Upper lobe of right lung (tissue), 1 donor: ENCODE measurements around the gene DNM1. TPM values are rescaled to one million over a fixed set of nuclear protein-coding genes. Genes with fewer than 3 reads are reported as not detected.
A peak's percentile ranks its signal among the peaks of the same experiment; 100 is the strongest.

Experiments
- ATAC-seq: fragments of 200-7000 bp; cut with Tn5 transposase; one replicate; pipeline ENCODE4 v1.9.1; 2020; ENCODE audit warnings: mild to moderate bottlenecking, moderate library complexity
- DNase-seq: peaks from one replicate; pipeline ENCODE4 v3.0.0-alpha.2; 2020
- H3K27ac ChIP-seq: fragments of 200-600 bp; one replicate; pipeline ENCODE4 v1.8.0; 2022
- H3K27me3 ChIP-seq: fragments of 200-600 bp; one replicate; pipeline ENCODE4 v1.8.0; 2022; ENCODE audit warnings: mild to moderate bottlenecking
- H3K36me3 ChIP-seq: fragments of 200-600 bp; one replicate; pipeline ENCODE4 v1.8.0; 2022
- H3K4me1 ChIP-seq: fragments of 200-600 bp; one replicate; pipeline ENCODE4 v1.8.0; 2022
- H3K4me3 ChIP-seq: fragments of 200-600 bp; one replicate; pipeline ENCODE4 v1.8.0; 2022; ENCODE audit warnings: mild to moderate bottlenecking
- H3K9me3 ChIP-seq: fragments of 200-600 bp; one replicate; pipeline ENCODE4 v1.8.0; 2022
- CTCF ChIP-seq: fragments of 200-600 bp; IDR thresholded peaks from one replicate; pipeline ENCODE4 v1.8.0; 2022; ENCODE audit warnings: antibody characterized with exemption
- intact Hi-C: fragments of 100-400 bp; cut with DNase I; formaldehyde crosslinking; loops from one replicate; pipeline ENCODE4 v1.11.0; 2022
- total RNA-seq: library from RNA; stranded (reverse); fragmentation: NEBNext Ultra II Directional; extraction: Animal tissue kit (Norgen Biotek cat#: 25700); gene quantifications from one replicate; pipeline ENCODE4 v1.2.1, GENCODE V29; 2021
- donor health status: DM: no; HTN: yes; CAD: no; lungs with severe emphysema.

DNM1 gene
- total RNA-seq, 1 donor from 2014 or later: 5.2 TPM

GRCh38 chr9:128201441-128202369, 1.5 kb upstream of the DNM1 start:
- no peak for ATAC-seq
- DNase-seq: no peak
- no peak overlapping the region for H3K4me3 ChIP-seq
- peaks cover 25% of the 10 kb centered on the region for H3K27me3 ChIP-seq
- H3K36me3 ChIP-seq: no peaks in the 10 kb centered on the region
- intact Hi-C loops: no loop called here
- peaks cover 10% of the 10 kb centered on the region for H3K4me1 ChIP-seq
- no peaks in the 10 kb centered on the region for H3K9me3 ChIP-seq
- TF ChIP-seq CTCF: no peak
- no peak overlapping the region for H3K27ac ChIP-seq

- intact Hi-C loops: no loop called here
These were observed 543 bp upstream of the DNM1 start for GRCh38 chr9:128202648-128203023.

GRCh38 chr9:128203707-128204551, 750 bp downstream of the DNM1 start:
- intact Hi-C loops: no loop called here
- DNase-seq (no peak), ATAC-seq (peak; percentile 20)
- H3K4me1 ChIP-seq: peaks cover 10% of the 10 kb centered on the region
- H3K4me3 ChIP-seq: peak overlapping the region; percentile 58
- no peaks in the 10 kb centered on the region for H3K9me3 ChIP-seq
- H3K27me3 ChIP-seq: peaks cover 25% of the 10 kb centered on the region
- H3K36me3 ChIP-seq: no peaks in the 10 kb centered on the region
- H3K27ac ChIP-seq: no peak overlapping the region
- no peak for TF ChIP-seq CTCF

More at GRCh38 chr9:128202648-128203023, 543 bp upstream of the DNM1 start:
- peak overlapping the region; percentile 58 for H3K4me3 ChIP-seq
- no peaks in the 10 kb centered on the region for H3K9me3 ChIP-seq
- H3K36me3 ChIP-seq: no peaks in the 10 kb centered on the region
- peaks cover 25% of the 10 kb centered on the region for H3K27me3 ChIP-seq
- H3K4me1 ChIP-seq: peaks cover 10% of the 10 kb centered on the region
- ATAC-seq: no peak
- no peak overlapping the region for H3K27ac ChIP-seq
- DNase-seq: no peak
- no peak for TF ChIP-seq CTCF

GRCh38 chr9:128204858-128205257, 1.7 kb downstream of the DNM1 start:
- no peak for TF ChIP-seq CTCF
- H3K4me1 ChIP-seq: peaks cover 10% of the 10 kb centered on the region
- no peak overlapping the region for H3K4me3 ChIP-seq
- no peak for ATAC-seq
- H3K27ac ChIP-seq: no peak overlapping the region
- DNase-seq: no peak
- H3K9me3 ChIP-seq: no peaks in the 10 kb centered on the region
- peaks cover 25% of the 10 kb centered on the region for H3K27me3 ChIP-seq
- intact Hi-C loops: no loop called here
- H3K36me3 ChIP-seq: no peaks in the 10 kb centered on the region

GRCh38 chr9:128205296-128205944, 2.2 kb downstream of the DNM1 start:
- H3K4me3 ChIP-seq: no peak overlapping the region
- H3K9me3 ChIP-seq: no peaks in the 10 kb centered on the region
- peaks cover 25% of the 10 kb centered on the region for H3K27me3 ChIP-seq
- ATAC-seq (no peak), DNase-seq (no peak)
- peaks cover 10% of the 10 kb centered on the region for H3K4me1 ChIP-seq
- no peaks in the 10 kb centered on the region for H3K36me3 ChIP-seq
- no peak for TF ChIP-seq CTCF
- no peak overlapping the region for H3K27ac ChIP-seq
- intact Hi-C loops: no loop called here
